Endothelial cell of umbilical vein (primary cell): Measurements from ENCODE around the gene NHLRC1. TPM values are rescaled to one million over a fixed set of nuclear protein-coding genes. Genes with fewer than 3 reads are reported as not detected.

Experiments
- BruUV-seq: library from RNA; stranded (reverse); fragments of 400-500 nt; replicated peaks from 2 replicates; lab custom pipeline; 2021; lab: Mats Ljungman, UMichigan
- CTCF ChIA-PET: fragments of 300-600, 350-600 bp; sonication (Branson Sonifier 250); formaldehyde crosslinking; loops from one replicate; lab custom pipeline; 2021; ENCODE audit warnings: antibody characterized with exemption, inconsistent platforms; lab: Charles Lee
- POLR2A ChIA-PET: fragments of 300-600, 350-600 bp; sonication (Branson Sonifier 250); formaldehyde crosslinking; loops from one replicate; lab custom pipeline; 2021; ENCODE audit warnings: antibody characterized with exemption, inconsistent platforms; lab: Charles Lee
- DNase-seq: peaks from one replicate; pipeline ENCODE4 v3.0.0-alpha.2; 2011; ENCODE audit warnings: low read depth, low spot score
- FAIRE-seq: peaks from 2 replicates; lab custom pipeline; 2011; peaks lifted over from hg19 to GRCh38; lab: Jason Lieb, UNC
- H2AFZ ChIP-seq: 2 replicates; pipeline ENCODE4 v1.6.0; 2012; ENCODE audit warnings: low read depth, low read length, control low read depth, inconsistent platforms
- H3K27ac ChIP-seq: 2 replicates; pipeline ENCODE4 v1.5.1; 2011; ENCODE audit warnings: low read depth, mild to moderate bottlenecking, control low read depth, low read length, moderate library complexity; ENCODE audit not compliant: insufficient read depth
- H3K27me3 ChIP-seq, 2 experiments: 2 replicates each; pipeline versions ENCODE4 v1.6.0 to v1.6.1; 2011; ENCODE audit warnings: low read length in 2 of 2, mixed read lengths in 1 of 2; ENCODE audit not compliant: control insufficient read depth in 2 of 2, insufficient read depth in 2 of 2
- H3K36me3 ChIP-seq, 2 experiments: 2 replicates in 1 of 2; 3 replicates in 1 of 2; pipeline ENCODE4 v1.5.1; 2011; ENCODE audit warnings: low read length in 2 of 2, mild to moderate bottlenecking in 1 of 2, moderate library complexity in 1 of 2; ENCODE audit not compliant: control insufficient read depth in 2 of 2, insufficient read depth in 2 of 2; ENCODE audit errors: extremely low read depth in 1 of 2
- H3K4me1 ChIP-seq: 3 replicates; pipeline ENCODE4 v1.5.1; 2011; ENCODE audit warnings: mild to moderate bottlenecking, low read length; ENCODE audit not compliant: control insufficient read depth, insufficient read depth; ENCODE audit errors: extremely low read depth
- H3K4me2 ChIP-seq: 2 replicates; pipeline ENCODE4 v1.6.1; 2011; ENCODE audit warnings: low read length, control low read depth, mixed read lengths; ENCODE audit not compliant: insufficient read depth
- H3K4me3 ChIP-seq, 3 experiments: fragments of 200-600 bp in 1 of 3; sonication (generic), shearing (Covaris generic) in 1 of 3; replicated peaks in 1 of 3; 2 replicates each; pipeline ENCODE4 v1.5.1; 2011 to 2016; ENCODE audit warnings: control low read depth in 3 of 3, low read length in 3 of 3, mild to moderate bottlenecking in 2 of 3, inconsistent platforms in 1 of 3, low read depth in 1 of 3, moderate library complexity in 1 of 3; ENCODE audit not compliant: insufficient read depth in 1 of 3
- H3K79me2 ChIP-seq: 2 replicates; pipeline ENCODE4 v1.6.0; 2012; ENCODE audit warnings: low read length, inconsistent platforms; ENCODE audit not compliant: control insufficient read depth, insufficient read depth
- H3K9ac ChIP-seq: replicated peaks from 2 replicates; pipeline ENCODE3; 2011; ENCODE audit warnings: low read length, control low read depth; ENCODE audit not compliant: insufficient read depth; ENCODE audit errors: extremely low read depth
- H3K9me1 ChIP-seq: replicated peaks from 3 replicates; pipeline ENCODE4 v1.6.0; 2011; ENCODE audit warnings: mild to moderate bottlenecking, low read length; ENCODE audit not compliant: control insufficient read depth, insufficient read depth; ENCODE audit errors: extremely low read depth
- H3K9me3 ChIP-seq: replicated peaks from 2 replicates; pipeline ENCODE4 v1.5.1; 2012; ENCODE audit warnings: low read length, inconsistent platforms; ENCODE audit not compliant: control insufficient read depth, insufficient read depth
- H4K20me1 ChIP-seq: replicated peaks from 2 replicates; pipeline ENCODE3; 2011; ENCODE audit warnings: mild to moderate bottlenecking, low read length; ENCODE audit not compliant: control insufficient read depth, insufficient read depth; ENCODE audit errors: extremely low read depth
- EZH2 ChIP-seq: IDR thresholded peaks from 2 replicates; pipeline ENCODE4 v1.6.1; 2012; ENCODE audit warnings: borderline replicate concordance, low read depth, mild to moderate bottlenecking, moderate library complexity, low read length, inconsistent platforms; ENCODE audit not compliant: severe bottlenecking
- FOS ChIP-seq: IDR thresholded peaks from 2 replicates; pipeline ENCODE4 v1.6.1; 2011; ENCODE audit warnings: mild to moderate bottlenecking, low read length, moderate library complexity, borderline replicate concordance; ENCODE audit not compliant: insufficient read depth
- GATA2 ChIP-seq: IDR thresholded peaks from 2 replicates; pipeline ENCODE4 v1.7.0; 2011; ENCODE audit warnings: low read depth, mild to moderate bottlenecking, moderate library complexity, mixed read lengths, low read length; ENCODE audit not compliant: insufficient read length, insufficient read depth
- JUN ChIP-seq: IDR thresholded peaks from 2 replicates; pipeline ENCODE4 v1.6.1; 2011; ENCODE audit warnings: borderline replicate concordance, low read depth; ENCODE audit not compliant: insufficient read length, insufficient read depth
- MYC ChIP-seq: IDR thresholded peaks from one replicate; pipeline ENCODE4 v1.6.1; 2011; ENCODE audit warnings: mild to moderate bottlenecking, low read depth, low read length
- POLR2A ChIP-seq: IDR thresholded peaks from 2 replicates; pipeline ENCODE4 v1.6.1; 2012; ENCODE audit warnings: low read depth, mild to moderate bottlenecking, control low read depth, low read length
- POLR2AphosphoS5 ChIP-seq: IDR thresholded peaks from 2 replicates; pipeline ENCODE4 v1.6.1; 2012; ENCODE audit warnings: low read depth, mild to moderate bottlenecking, control low read depth, low read length, moderate library complexity; ENCODE audit not compliant: insufficient read depth
- dilution Hi-C: fragments of 300-500 bp; cut with MboI; formaldehyde crosslinking; loops from one replicate; pipeline ENCODE4 v1.15.0; 2019; ENCODE audit warnings: low sequenced_read_pairs; ENCODE audit not compliant: extremely low pct_ligation_motif_present
- intact Hi-C: fragments of 100-400 bp; cut with micrococcal nuclease; formaldehyde crosslinking; loops from one replicate; pipeline ENCODE4 v1.10.0; 2022
- polyA plus RNA-seq, 4 experiments: library from polyadenylated mRNA; depleted of rRNA in 3 of 4; stranded (reverse) in 3 of 4; unstranded in 1 of 4; fragments of >200 nt; gene quantifications; 2 replicates each; pipeline versions ENCODE4 v1.2.1 to v1.2.3, GENCODE V29; 2011 to 2012; ENCODE audit warnings: missing spikeins in 1 of 4
- total RNA-seq: library from RNA; stranded (reverse); gene quantifications from 2 replicates; pipeline ENCODE4 v1.2.3, GENCODE V29; 2021
- TF ChIP-seq, protein P1 (sequence below): IDR thresholded peaks from 2 replicates; pipeline ENCODE4 v1.6.1; 2011; ENCODE audit not compliant: insufficient read depth, insufficient read length
- TF ChIP-seq, protein P2 (sequence below), 2 donors: IDR thresholded peaks; 1 replicate in 1 of 2; 2 replicates in 1 of 2; pipeline ENCODE4 v1.5.1; 2011; ENCODE audit warnings: low read length in 2 of 2, mild to moderate bottlenecking in 2 of 2, moderate library complexity in 2 of 2, control low read depth in 1 of 2, inconsistent platforms in 1 of 2, low read depth in 1 of 2; ENCODE audit not compliant: insufficient read depth in 1 of 2; ENCODE audit errors: extremely low read depth in 1 of 2

NHLRC1 gene
- total and polyA plus RNA-seq, 2 donors (not counting 3 experiments of a cell fraction or from before 2014, with no cell fraction given) = 1.7 to 2.3 TPM

DNA sequence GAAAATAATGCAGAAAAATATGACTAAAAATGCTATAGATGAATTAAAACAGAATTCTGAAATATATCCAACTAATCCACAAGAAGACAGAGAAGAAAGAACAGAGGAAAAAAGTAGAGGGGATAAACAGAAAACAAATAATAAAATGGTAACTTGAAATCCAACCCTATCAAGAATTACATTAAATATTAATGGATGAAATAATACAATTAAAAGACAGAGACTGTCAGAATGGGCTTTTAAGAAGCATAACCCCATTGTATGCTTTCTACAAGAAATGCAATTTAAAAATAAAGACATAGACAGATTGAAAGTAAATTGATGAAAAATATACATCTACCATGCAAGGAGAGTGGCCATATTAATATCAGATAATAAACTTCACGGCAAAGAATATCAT is 15.4 kb downstream of the NHLRC1 start:
- H3K9me1 ChIP-seq = no peaks in the 10 kb centered on the region
- no peak for TF ChIP-seq POLR2A
- TF ChIP-seq MYC = no peak
- TF ChIP-seq, protein P1, sequence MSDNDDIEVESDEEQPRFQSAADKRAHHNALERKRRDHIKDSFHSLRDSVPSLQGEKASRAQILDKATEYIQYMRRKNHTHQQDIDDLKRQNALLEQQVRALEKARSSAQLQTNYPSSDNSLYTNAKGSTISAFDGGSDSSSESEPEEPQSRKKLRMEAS = no peak
- no peak for TF ChIP-seq GATA2
- no peak for TF ChIP-seq POLR2AphosphoS5
- no peak for TF ChIP-seq JUN
- no peak for TF ChIP-seq EZH2
- TF ChIP-seq, protein P2, sequence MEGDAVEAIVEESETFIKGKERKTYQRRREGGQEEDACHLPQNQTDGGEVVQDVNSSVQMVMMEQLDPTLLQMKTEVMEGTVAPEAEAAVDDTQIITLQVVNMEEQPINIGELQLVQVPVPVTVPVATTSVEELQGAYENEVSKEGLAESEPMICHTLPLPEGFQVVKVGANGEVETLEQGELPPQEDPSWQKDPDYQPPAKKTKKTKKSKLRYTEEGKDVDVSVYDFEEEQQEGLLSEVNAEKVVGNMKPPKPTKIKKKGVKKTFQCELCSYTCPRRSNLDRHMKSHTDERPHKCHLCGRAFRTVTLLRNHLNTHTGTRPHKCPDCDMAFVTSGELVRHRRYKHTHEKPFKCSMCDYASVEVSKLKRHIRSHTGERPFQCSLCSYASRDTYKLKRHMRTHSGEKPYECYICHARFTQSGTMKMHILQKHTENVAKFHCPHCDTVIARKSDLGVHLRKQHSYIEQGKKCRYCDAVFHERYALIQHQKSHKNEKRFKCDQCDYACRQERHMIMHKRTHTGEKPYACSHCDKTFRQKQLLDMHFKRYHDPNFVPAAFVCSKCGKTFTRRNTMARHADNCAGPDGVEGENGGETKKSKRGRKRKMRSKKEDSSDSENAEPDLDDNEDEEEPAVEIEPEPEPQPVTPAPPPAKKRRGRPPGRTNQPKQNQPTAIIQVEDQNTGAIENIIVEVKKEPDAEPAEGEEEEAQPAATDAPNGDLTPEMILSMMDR (IDR thresholded peaks at IDR 0.05; ENCODE audit: extremely low read depth in 1 of 2, insufficient read depth in 1 of 2, low read depth in 1 of 2, low read length in 2 of 2) = no peak
- no peak for TF ChIP-seq FOS
- H3K4me2 ChIP-seq = no peak overlapping the region
- no TSS peak for BruUV-seq
- ChIA-PET POLR2A (no interaction called here), CTCF (no interaction called here)
- no peak overlapping the region for H2AFZ ChIP-seq
- H3K4me3 ChIP-seq = no peak overlapping the region
- no peaks in the 10 kb centered on the region for H3K4me1 ChIP-seq
- H4K20me1 ChIP-seq = no peaks in the 10 kb centered on the region
- H3K36me3 ChIP-seq = no peaks in the 10 kb centered on the region
- H3K9ac ChIP-seq = no peak overlapping the region
- FAIRE-seq = no peak
- H3K27ac ChIP-seq = no peak overlapping the region
- H3K9me3 ChIP-seq = no peaks in the 10 kb centered on the region
- H3K79me2 ChIP-seq = no peaks in the 10 kb centered on the region
- intact Hi-C loops (no loop called here), dilution Hi-C loops (no loop called here)
- no peak for DNase-seq
- no peaks in the 10 kb centered on the region for H3K27me3 ChIP-seq
